Endodermal cell (in vitro differentiated cells): ENCODE results near the gene ARHGAP20. TPM values are rescaled to one million over a fixed set of nuclear protein-coding genes. Genes with fewer than 3 reads are reported as not detected.

ENCODE experiments used
- DNase-seq: peaks from one replicate; pipeline ENCODE4 v3.0.0-alpha.2; 2017
- H3K27ac ChIP-seq: 2 replicates; pipeline ENCODE4 v1.5.1; 2013; ENCODE audit warnings: mild to moderate bottlenecking, low read depth, low read length, moderate library complexity
- H3K27me3 ChIP-seq: 2 replicates; pipeline ENCODE4 v1.6.1; 2013; ENCODE audit warnings: mild to moderate bottlenecking, low read length, moderate library complexity; ENCODE audit not compliant: insufficient read depth, control insufficient read depth, poor library complexity, severe bottlenecking
- H3K36me3 ChIP-seq: 2 replicates; pipeline ENCODE4 v1.7.0; 2013; ENCODE audit warnings: mild to moderate bottlenecking, low read length, moderate library complexity; ENCODE audit not compliant: control insufficient read depth, insufficient read depth
- H3K4me1 ChIP-seq: one replicate; pipeline ENCODE4 v1.7.0; 2013; ENCODE audit warnings: low read length; ENCODE audit not compliant: control insufficient read depth, insufficient read depth
- H3K4me3 ChIP-seq: 2 replicates; pipeline ENCODE4 v1.5.1; 2013; ENCODE audit warnings: mild to moderate bottlenecking, low read length, moderate library complexity
- H3K9ac ChIP-seq: 2 replicates; pipeline ENCODE4 v1.6.1; 2013; ENCODE audit warnings: mild to moderate bottlenecking, low read length, moderate library complexity; ENCODE audit not compliant: poor library complexity, severe bottlenecking; ENCODE audit errors: extremely low read depth
- H3K9me3 ChIP-seq: 2 replicates; pipeline ENCODE4 v1.6.1; 2013; ENCODE audit warnings: mild to moderate bottlenecking, low read length, moderate library complexity; ENCODE audit not compliant: control insufficient read depth
- H3K27ac Mint-ChIP-seq: 2 replicates; pipeline ENCODE4 v1.8.0; 2020; ENCODE audit warnings: mixed read lengths
- H3K27me3 Mint-ChIP-seq: 2 replicates; pipeline ENCODE4 v1.8.0; 2021; ENCODE audit warnings: mild to moderate bottlenecking, mixed read lengths; ENCODE audit not compliant: insufficient read depth
- H3K36me3 Mint-ChIP-seq: 2 replicates; pipeline ENCODE4 v1.8.0; 2020; ENCODE audit warnings: low read depth, mixed read lengths
- H3K4me1 Mint-ChIP-seq: 2 replicates; pipeline ENCODE4 v1.8.0; 2020; ENCODE audit warnings: mixed read lengths
- H3K4me3 Mint-ChIP-seq: 2 replicates; pipeline ENCODE4 v1.8.0; 2020; ENCODE audit warnings: mild to moderate bottlenecking, moderate library complexity, mixed read lengths
- H3K9me3 Mint-ChIP-seq: 2 replicates; pipeline ENCODE4 v1.8.0; 2020; ENCODE audit warnings: mild to moderate bottlenecking, mixed read lengths
- WGBS, 2 experiments: methylation state at CpG; one replicate each; pipeline versions ENCODE4 v1.1.5 to v1.1.7; 2013; ENCODE audit warnings: missing lambda C conversion rate in 2 of 2, mixed read lengths in 1 of 2; ENCODE audit not compliant: insufficient coverage in 1 of 2, insufficient read length in 1 of 2; 5-methylcytosine and 5-hydroxymethylcytosine counted together
- total RNA-seq, 2 donors: library from RNA; stranded (reverse); fragmentation: NEBNext Ultra II Directional in 1 of 2; extraction: Animal tissue kit (Norgen Biotek cat#: 25700) in 1 of 2; gene quantifications; 2 replicates in 1 of 2; 3 replicates in 1 of 2; pipeline ENCODE4 v1.2.1, GENCODE V29; 2021
- TF ChIP-seq, protein P1 (sequence below): fragments of 200-600 bp; sonication (generic); conservative IDR thresholded peaks from 2 replicates; pipeline ENCODE4 v1.5.0; 2021; ENCODE audit warnings: antibody characterized with exemption, mild to moderate bottlenecking

ARHGAP20 gene
- total RNA-seq, 2 donors from 2014 or later = 0.15 to 0.27 TPM

GRCh38 chr11:110573411-110573810, 138.8 kb downstream of the ARHGAP20 start:
- Mint-ChIP-seq H3K4me3 (no peak overlapping the region), H3K27me3 (no peaks in the 10 kb centered on the region), H3K27ac (no peak overlapping the region), H3K4me1 (no peaks in the 10 kb centered on the region), H3K36me3 (no peaks in the 10 kb centered on the region), H3K9me3 (no peaks in the 10 kb centered on the region)
- H3K27ac ChIP-seq = no peak overlapping the region
- H3K9me3 ChIP-seq = no peaks in the 10 kb centered on the region
- DNase-seq = no peak
- H3K36me3 ChIP-seq = no peaks in the 10 kb centered on the region
- H3K27me3 ChIP-seq = no peaks in the 10 kb centered on the region
- WGBS, 2 experiments = 80 to 90% methylated on average over 2 to 5 of the region's 5 CpGs
- H3K9ac ChIP-seq = no peak overlapping the region
- TF ChIP-seq, protein P1, sequence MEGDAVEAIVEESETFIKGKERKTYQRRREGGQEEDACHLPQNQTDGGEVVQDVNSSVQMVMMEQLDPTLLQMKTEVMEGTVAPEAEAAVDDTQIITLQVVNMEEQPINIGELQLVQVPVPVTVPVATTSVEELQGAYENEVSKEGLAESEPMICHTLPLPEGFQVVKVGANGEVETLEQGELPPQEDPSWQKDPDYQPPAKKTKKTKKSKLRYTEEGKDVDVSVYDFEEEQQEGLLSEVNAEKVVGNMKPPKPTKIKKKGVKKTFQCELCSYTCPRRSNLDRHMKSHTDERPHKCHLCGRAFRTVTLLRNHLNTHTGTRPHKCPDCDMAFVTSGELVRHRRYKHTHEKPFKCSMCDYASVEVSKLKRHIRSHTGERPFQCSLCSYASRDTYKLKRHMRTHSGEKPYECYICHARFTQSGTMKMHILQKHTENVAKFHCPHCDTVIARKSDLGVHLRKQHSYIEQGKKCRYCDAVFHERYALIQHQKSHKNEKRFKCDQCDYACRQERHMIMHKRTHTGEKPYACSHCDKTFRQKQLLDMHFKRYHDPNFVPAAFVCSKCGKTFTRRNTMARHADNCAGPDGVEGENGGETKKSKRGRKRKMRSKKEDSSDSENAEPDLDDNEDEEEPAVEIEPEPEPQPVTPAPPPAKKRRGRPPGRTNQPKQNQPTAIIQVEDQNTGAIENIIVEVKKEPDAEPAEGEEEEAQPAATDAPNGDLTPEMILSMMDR = peak; percentile 15
- no peak overlapping the region for H3K4me3 ChIP-seq
- no peaks in the 10 kb centered on the region for H3K4me1 ChIP-seq

DNA sequence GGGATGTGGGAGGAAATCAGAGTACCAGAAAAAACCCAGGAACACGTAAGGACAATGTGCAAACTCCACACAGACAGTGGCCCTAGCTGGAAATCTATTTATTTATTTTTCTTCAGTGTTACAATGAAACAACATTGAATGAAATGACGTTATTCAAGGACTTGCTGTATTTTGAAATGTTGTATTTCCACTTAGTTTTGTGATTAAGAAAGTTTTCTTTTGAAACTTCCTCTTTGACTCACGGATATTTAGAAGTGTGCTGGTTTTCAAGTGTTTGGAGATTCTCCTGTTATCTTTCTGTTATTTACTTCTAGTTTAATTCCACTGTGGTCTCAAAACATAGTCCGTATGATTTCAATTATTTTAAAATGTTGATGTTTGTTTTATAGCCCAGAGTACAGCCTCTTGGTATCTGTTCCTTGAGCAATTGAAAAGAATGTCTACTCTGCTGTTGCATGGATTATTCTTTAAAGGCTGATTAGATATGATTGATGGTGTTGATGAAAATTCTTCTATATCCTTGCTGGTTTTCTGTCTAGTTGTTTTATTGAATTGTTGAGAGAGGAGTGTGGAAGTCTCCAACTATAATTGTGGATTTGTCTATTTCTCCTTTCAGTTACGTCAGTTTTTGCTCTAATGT, 141.0 kb downstream of the ARHGAP20 start:
- Mint-ChIP-seq H3K4me1 (no peaks in the 10 kb centered on the region), H3K27me3 (peaks cover 5% of the 10 kb centered on the region), H3K36me3 (no peaks in the 10 kb centered on the region), H3K4me3 (no peak overlapping the region), H3K9me3 (no peaks in the 10 kb centered on the region), H3K27ac (no peak overlapping the region)
- TF ChIP-seq, protein P1 = no peak
- Histone ChIP-seq H3K4me1 (no peaks in the 10 kb centered on the region), H3K9me3 (no peaks in the 10 kb centered on the region), H3K9ac (no peak overlapping the region), H3K36me3 (no peaks in the 10 kb centered on the region), H3K4me3 (no peak overlapping the region), H3K27me3 (peaks cover 6% of the 10 kb centered on the region), H3K27ac (no peak overlapping the region)
- 81 to 100% methylated on average over 2 to 5 of the region's 5 CpGs for WGBS, 2 experiments
- no peak for DNase-seq

DNA sequence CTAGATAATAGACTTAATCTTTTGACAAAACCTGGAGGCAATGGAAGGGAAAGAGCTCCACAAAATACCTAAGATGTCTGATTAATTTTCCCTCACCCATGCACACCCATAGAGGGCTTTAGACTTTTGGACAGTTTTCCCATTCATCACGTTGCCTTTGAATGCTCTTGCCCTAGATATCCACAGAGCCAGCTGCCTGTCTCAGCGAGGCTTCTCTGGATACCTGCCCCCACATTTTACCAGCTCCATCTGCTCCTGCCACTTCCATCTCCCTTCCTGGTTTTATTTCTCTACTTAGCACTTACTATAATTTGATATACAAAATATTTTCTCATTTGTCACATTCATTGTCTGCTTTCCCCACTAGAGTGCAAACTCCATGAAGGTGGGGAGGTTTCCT, 145.7 kb downstream of the ARHGAP20 start:
- H3K27me3 ChIP-seq = peaks cover 8% of the 10 kb centered on the region
- Mint-ChIP-seq H3K4me1 (peaks cover 12% of the 10 kb centered on the region), H3K27me3 (peaks cover 7% of the 10 kb centered on the region), H3K36me3 (no peaks in the 10 kb centered on the region), H3K4me3 (no peak overlapping the region), H3K27ac (no peak overlapping the region), H3K9me3 (no peaks in the 10 kb centered on the region)
- TF ChIP-seq, protein P1 = no peak
- DNase-seq = no peak
- H3K9ac ChIP-seq = no peak overlapping the region
- no peaks in the 10 kb centered on the region for H3K36me3 ChIP-seq
- no peak overlapping the region for H3K4me3 ChIP-seq
- H3K9me3 ChIP-seq = no peaks in the 10 kb centered on the region
- no peak overlapping the region for H3K27ac ChIP-seq
- peaks cover 13% of the 10 kb centered on the region for H3K4me1 ChIP-seq
- WGBS, 2 experiments = 81 to 90% methylated on average over 2 of the region's 2 CpGs
